GM23338 (cell line): Measurements from ENCODE around the gene IFNB1. TPM values are rescaled to one million over a fixed set of nuclear protein-coding genes. Genes with fewer than 3 reads are reported as not detected.

Source experiments
- ATAC-seq: fragments of 200-7000 bp; cut with Tn5 transposase; 3 replicates; pipeline ENCODE4 v1.9.1; 2020
- DNase-seq: peaks from one replicate; pipeline ENCODE4 v3.0.0-alpha.2; 2015; ENCODE audit warnings: low spot score
- H2AFZ ChIP-seq: fragments of 200-600 bp; sonication (generic); 2 replicates; pipeline ENCODE4 v1.8.0; 2016; ENCODE audit warnings: antibody characterized with exemption, mild to moderate bottlenecking, moderate library complexity
- H3F3A ChIP-seq: fragments of 200-600 bp; sonication (generic); replicated peaks from 2 replicates; pipeline ENCODE4 v1.8.0; 2017; ENCODE audit warnings: antibody characterized with exemption, mixed run types, low read depth
- H3K27ac ChIP-seq: fragments of 200-600 bp; sonication (generic); 2 replicates; pipeline ENCODE4 v1.6.1; 2016; ENCODE audit warnings: low read depth
- H3K27me3 ChIP-seq: fragments of 200-600 bp; sonication (generic); 2 replicates; pipeline ENCODE4 v1.8.0; 2016; ENCODE audit warnings: mild to moderate bottlenecking, mixed run types, moderate library complexity; ENCODE audit not compliant: insufficient read depth
- H3K36me3 ChIP-seq: fragments of 200-600 bp; sonication (generic); 2 replicates; pipeline ENCODE4 v1.8.0; 2016; ENCODE audit warnings: mild to moderate bottlenecking; ENCODE audit not compliant: insufficient read depth
- H3K4me1 ChIP-seq: fragments of 200-600 bp; sonication (generic); 2 replicates; pipeline ENCODE4 v1.8.0; 2016; ENCODE audit warnings: mild to moderate bottlenecking, moderate library complexity; ENCODE audit not compliant: insufficient read depth
- H3K4me2 ChIP-seq: fragments of 200-600 bp; sonication (generic); 2 replicates; pipeline ENCODE4 v1.7.1; 2017; ENCODE audit warnings: mixed run types
- H3K4me3 ChIP-seq: fragments of 200-600 bp; sonication (generic); 2 replicates; pipeline ENCODE4 v1.6.1; 2016; ENCODE audit warnings: mixed run types
- H3K79me2 ChIP-seq: fragments of 200-600 bp; sonication (generic); replicated peaks from 2 replicates; pipeline ENCODE4 v1.8.0; 2017; ENCODE audit warnings: mild to moderate bottlenecking; ENCODE audit not compliant: insufficient read depth
- H3K9me2 ChIP-seq: fragments of 200-600 bp; sonication (generic); 2 replicates; pipeline ENCODE4 v1.8.0; 2017; ENCODE audit not compliant: insufficient read depth
- H4K20me1 ChIP-seq: fragments of 200-600 bp; sonication (generic); replicated peaks from 2 replicates; pipeline ENCODE4 v1.8.0; 2017; ENCODE audit warnings: mild to moderate bottlenecking; ENCODE audit not compliant: insufficient read depth
- H3K27ac Mint-ChIP-seq: 2 replicates; pipeline ENCODE4 v1.8.0; 2020; ENCODE audit warnings: inconsistent platforms, mild to moderate bottlenecking, moderate library complexity, mixed read lengths
- H3K27me3 Mint-ChIP-seq: 3 replicates; pipeline ENCODE4 v1.8.0; 2022; ENCODE audit warnings: low read depth, mild to moderate bottlenecking, moderate library complexity, mixed read lengths, inconsistent platforms; ENCODE audit not compliant: insufficient read depth, poor library complexity
- H3K36me3 Mint-ChIP-seq: 3 replicates; pipeline ENCODE4 v1.8.0; 2021; ENCODE audit warnings: low read depth, mild to moderate bottlenecking, inconsistent platforms, moderate library complexity, mixed read lengths
- H3K4me1 Mint-ChIP-seq: 3 replicates; pipeline ENCODE4 v1.8.0; 2020; ENCODE audit warnings: mild to moderate bottlenecking, inconsistent platforms, mixed read lengths
- H3K4me3 Mint-ChIP-seq: 3 replicates; pipeline ENCODE4 v1.8.0; 2021; ENCODE audit warnings: moderate library complexity, mild to moderate bottlenecking, inconsistent platforms, mixed read lengths
- H3K9me3 Mint-ChIP-seq: 3 replicates; pipeline ENCODE4 v1.8.0; 2020; ENCODE audit warnings: moderate library complexity, mild to moderate bottlenecking, inconsistent platforms, mixed read lengths
- CREB1 ChIP-seq: fragments of 250-450 bp; sonication (Bioruptor Pico); IDR thresholded peaks from 2 replicates; pipeline ENCODE4 v1.5.0; 2020; ENCODE audit warnings: low read depth, mild to moderate bottlenecking, moderate library complexity
- CTCF ChIP-seq, 2 experiments: fragments of 200-600 bp in 1 of 2; sonication (generic) in 1 of 2; conservative IDR thresholded peaks; 2 replicates each; pipeline versions ENCODE4 v1.5.1 to v1.6.1; 2016 to 2017; ENCODE audit warnings: antibody characterized with exemption in 2 of 2, low read depth in 2 of 2, mild to moderate bottlenecking in 2 of 2, moderate library complexity in 1 of 2
- ETS1 ChIP-seq: IDR thresholded peaks from 2 replicates; pipeline ENCODE4 v1.6.1; 2016; ENCODE audit warnings: antibody characterized with exemption
- EZH2 ChIP-seq: fragments of 200-600 bp; sonication (generic); IDR thresholded peaks from one replicate; pipeline ENCODE4 v1.8.0; 2017; ENCODE audit warnings: antibody characterized with exemption, mild to moderate bottlenecking, low read depth; ENCODE audit not compliant: unreplicated experiment
- EZH2phosphoT487 ChIP-seq: fragments of 200-600 bp; sonication (generic); IDR thresholded peaks from one replicate; pipeline ENCODE4 v1.8.1; 2018; ENCODE audit warnings: antibody characterized with exemption; ENCODE audit not compliant: unreplicated experiment
- JUNB ChIP-seq: IDR thresholded peaks from one replicate; pipeline ENCODE4 v1.6.1; 2016; ENCODE audit warnings: antibody characterized with exemption; ENCODE audit not compliant: unreplicated experiment
- NANOG ChIP-seq: IDR thresholded peaks from 2 replicates; pipeline ENCODE4 v1.6.1; 2016; ENCODE audit warnings: antibody characterized with exemption, borderline replicate concordance
- POLR2AphosphoS5 ChIP-seq: IDR thresholded peaks from 2 replicates; pipeline ENCODE4 v1.6.1; 2016; ENCODE audit warnings: antibody characterized with exemption, low read depth
- REST ChIP-seq: IDR thresholded peaks from one replicate; pipeline ENCODE4 v1.6.1; 2018; ENCODE audit warnings: antibody characterized with exemption; ENCODE audit not compliant: unreplicated experiment
- STAT1 ChIP-seq: IDR thresholded peaks from one replicate; pipeline ENCODE4 v1.6.1; 2016; ENCODE audit warnings: antibody characterized with exemption; ENCODE audit not compliant: unreplicated experiment
- ZNF114 ChIP-seq: fragments of 250-450 bp; sonication (Bioruptor Pico); IDR thresholded peaks from 2 replicates; pipeline ENCODE4 v1.5.0; 2020; ENCODE audit warnings: mild to moderate bottlenecking, moderate library complexity
- ZNF331 ChIP-seq: fragments of 250-450 bp; sonication (Bioruptor Pico); IDR thresholded peaks from 2 replicates; pipeline ENCODE4 v1.5.0; 2020; ENCODE audit warnings: low read depth, mild to moderate bottlenecking, moderate library complexity
- ZNF462 ChIP-seq: fragments of 250-450 bp; sonication (Bioruptor Pico); IDR thresholded peaks from 2 replicates; pipeline ENCODE4 v1.5.0; 2020; ENCODE audit warnings: mild to moderate bottlenecking, moderate library complexity
- polyA plus RNA-seq: library from polyadenylated mRNA; unstranded; fragments of >200 nt; fragmentation: Nextera tagmentation; extraction: Ambion mirVana; gene quantifications from 2 replicates; pipeline ENCODE4 v1.2.1, GENCODE V29; 2016
- total RNA-seq: library from RNA; depleted of rRNA; stranded (reverse); fragments of >200 nt; shearing (Covaris generic); gene quantifications from 2 replicates; pipeline ENCODE4 v1.2.3, GENCODE V29; 2014

The IFNB1 gene
- total and polyA plus RNA-seq, 2 experiments from 2014 or later, result not detected

GRCh38 chr9:21121595-21122251, 44.0 kb upstream of the IFNB1 start:
- no peak overlapping the region for H3K27ac Mint-ChIP-seq
- no peaks in the 10 kb centered on the region for H4K20me1 ChIP-seq
- H3K27ac ChIP-seq, result no peak overlapping the region
- H2AFZ ChIP-seq, result 0 out of 2 replicates have a peak overlapping the region, but pooled peaks have one; percentile 5
- no peak overlapping the region for H3K4me2 ChIP-seq
- H3K9me3 Mint-ChIP-seq, result no peaks in the 10 kb centered on the region
- no peaks in the 10 kb centered on the region for H3K27me3 ChIP-seq
- no peaks in the 10 kb centered on the region for H3K27me3 Mint-ChIP-seq
- H3K4me3 Mint-ChIP-seq, result no peak overlapping the region
- no peaks in the 10 kb centered on the region for H3K4me1 Mint-ChIP-seq
- H3K4me3 ChIP-seq, result no peak overlapping the region
- H3K79me2 ChIP-seq, result no peaks in the 10 kb centered on the region
- no peak for DNase-seq
- no peaks in the 10 kb centered on the region for H3K4me1 ChIP-seq
- H3K9me2 ChIP-seq, result no peaks in the 10 kb centered on the region
- TF ChIP-seq CTCF (conservative IDR thresholded peaks at IDR 0.05; ENCODE audit: low read depth in 2 of 2) (no peak), NANOG (no peak), ZNF114 (CRISPR knock-in tag) (no peak), POLR2AphosphoS5 (no peak), JUNB (no peak), ZNF331 (no peak), ZNF462 (CRISPR knock-in tag) (no peak), EZH2phosphoT487 (no peak), REST (no peak), ETS1 (no peak), STAT1 (no peak), EZH2 (no peak), CREB1 (no peak)
- ATAC-seq, result no peak
- no peaks in the 10 kb centered on the region for H3K36me3 Mint-ChIP-seq
- H3F3A ChIP-seq, result no peaks in the 10 kb centered on the region
- no peaks in the 10 kb centered on the region for H3K36me3 ChIP-seq
